GM18858 (cell line): Measurements from ENCODE around the gene SLC37A1.

Experiments used
- ATAC-seq: cut with Tn5 transposase; IDR thresholded peaks from one replicate; pipeline ENCODE4 v1.9.1; 2021; ENCODE audit not compliant: unreplicated experiment

SLC37A1 gene

GRCh38 chr21:42542196-42542595 is 28.5 kb downstream of the SLC37A1 start:
- no peak for ATAC-seq

GRCh38 chr21:42542596-42542995 is 28.9 kb downstream of the SLC37A1 start:
- ATAC-seq, result no peak

- no peak for ATAC-seq
Observed at GRCh38 chr21:42543106-42543847, 29.6 kb downstream of the SLC37A1 start.

- ATAC-seq, result no peak
Observed at GRCh38 chr21:42544544-42544943, 30.9 kb downstream of the SLC37A1 start.

- ATAC-seq, result no peak
Observed at GRCh38 chr21:42545317-42545716, 31.7 kb downstream of the SLC37A1 start.

- ATAC-seq, result no peak
Observed at GRCh38 chr21:42545745-42546144, 32.1 kb downstream of the SLC37A1 start.

- no peak for ATAC-seq
Observed at GRCh38 chr21:42546433-42546832, 32.8 kb downstream of the SLC37A1 start.

- ATAC-seq, result no peak
Observed at GRCh38 chr21:42547001-42547905, 33.6 kb downstream of the SLC37A1 start.

- no peak for ATAC-seq
Observed at GRCh38 chr21:42547906-42548365, 34.3 kb downstream of the SLC37A1 start.

- no peak for ATAC-seq
Observed at GRCh38 chr21:42548687-42549406, 35.2 kb downstream of the SLC37A1 start.

- no peak for ATAC-seq
Observed at GRCh38 chr21:42550817-42551216, 37.2 kb downstream of the SLC37A1 start.

GRCh38 chr21:42552407-42553336 is 39.0 kb downstream of the SLC37A1 start:
- ATAC-seq, result no peak

GRCh38 chr21:42553435-42553834 is 39.8 kb downstream of the SLC37A1 start:
- ATAC-seq, result no peak

GRCh38 chr21:42554251-42554961 is 40.8 kb downstream of the SLC37A1 start:
- ATAC-seq, result no peak

- ATAC-seq, result no peak
Observed at GRCh38 chr21:42555756-42556438, 42.2 kb downstream of the SLC37A1 start.

- ATAC-seq, result no peak
Observed at GRCh38 chr21:42556476-42556875, 42.8 kb downstream of the SLC37A1 start.

GRCh38 chr21:42556960-42557359 is 43.3 kb downstream of the SLC37A1 start:
- no peak for ATAC-seq

- no peak for ATAC-seq
Observed at GRCh38 chr21:42557420-42557819, 43.8 kb downstream of the SLC37A1 start.

- ATAC-seq, result no peak
Observed at GRCh38 chr21:42558368-42558767, 44.7 kb downstream of the SLC37A1 start.
